ENCODE measurements around the gene IQCB1.

DNA sequence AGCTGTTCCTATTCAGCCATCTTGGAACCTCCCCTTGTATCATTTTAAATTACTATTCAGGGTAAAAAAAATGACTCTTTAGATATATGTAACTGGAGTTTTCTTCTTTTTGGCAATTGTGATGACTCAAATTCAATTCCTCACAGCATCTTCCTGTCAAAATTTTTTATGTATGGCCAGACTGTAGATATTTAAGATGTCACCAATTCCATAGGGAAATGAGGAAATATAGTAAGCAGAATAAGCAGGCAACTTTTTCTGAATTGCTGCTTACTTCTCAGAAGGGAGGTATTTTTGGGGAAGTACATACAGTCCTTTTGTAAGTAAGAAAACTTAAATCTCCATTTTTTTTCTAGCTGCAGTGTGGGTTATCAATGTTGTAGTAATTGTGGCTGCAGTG lies 28.9 kb upstream of the IQCB1 start:
- TF ChIP-seq, protein P1, sequence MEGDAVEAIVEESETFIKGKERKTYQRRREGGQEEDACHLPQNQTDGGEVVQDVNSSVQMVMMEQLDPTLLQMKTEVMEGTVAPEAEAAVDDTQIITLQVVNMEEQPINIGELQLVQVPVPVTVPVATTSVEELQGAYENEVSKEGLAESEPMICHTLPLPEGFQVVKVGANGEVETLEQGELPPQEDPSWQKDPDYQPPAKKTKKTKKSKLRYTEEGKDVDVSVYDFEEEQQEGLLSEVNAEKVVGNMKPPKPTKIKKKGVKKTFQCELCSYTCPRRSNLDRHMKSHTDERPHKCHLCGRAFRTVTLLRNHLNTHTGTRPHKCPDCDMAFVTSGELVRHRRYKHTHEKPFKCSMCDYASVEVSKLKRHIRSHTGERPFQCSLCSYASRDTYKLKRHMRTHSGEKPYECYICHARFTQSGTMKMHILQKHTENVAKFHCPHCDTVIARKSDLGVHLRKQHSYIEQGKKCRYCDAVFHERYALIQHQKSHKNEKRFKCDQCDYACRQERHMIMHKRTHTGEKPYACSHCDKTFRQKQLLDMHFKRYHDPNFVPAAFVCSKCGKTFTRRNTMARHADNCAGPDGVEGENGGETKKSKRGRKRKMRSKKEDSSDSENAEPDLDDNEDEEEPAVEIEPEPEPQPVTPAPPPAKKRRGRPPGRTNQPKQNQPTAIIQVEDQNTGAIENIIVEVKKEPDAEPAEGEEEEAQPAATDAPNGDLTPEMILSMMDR (optimal IDR thresholded peaks at IDR 0.05 in 1 of 3, IDR thresholded peaks at IDR 0.05 in 1 of 3, conservative IDR thresholded peaks at IDR 0.05 in 1 of 3; ENCODE audit: extremely low read depth in 1 of 3, insufficient read depth in 2 of 3, low read length in 3 of 3): no peak
- TF ChIP-seq EZH2 (IDR thresholded peaks at IDR 0.05; ENCODE audit: low read length): no peak

All from keratinocyte (primary cell).